HepG2 (cell line): Measurements from ENCODE around the gene CTNNA2. TPM values are rescaled to one million over a fixed set of nuclear protein-coding genes. Genes with fewer than 3 reads are reported as not detected.

Source experiments
- ATAC-seq: fragments of 200-7000 bp; cut with Tn5 transposase; 3 replicates; pipeline ENCODE4 v1.9.1; 2020; ENCODE audit warnings: mild to moderate bottlenecking, moderate library complexity
- BruUV-seq: library from RNA; stranded (reverse); fragments of 400-500 nt; replicated peaks from 2 replicates; lab custom pipeline; 2021; lab: Mats Ljungman, UMichigan
- CTCF ChIA-PET: fragments of 300-600 bp; formaldehyde crosslinking; extraction: SDS; loops from one replicate; lab custom pipeline; 2021; ENCODE audit warnings: low total read pairs, inconsistent platforms, low intra/inter-chr PET ratio; lab: Yijun Ruan, JAX
- POLR2A ChIA-PET: fragments of 350-600 bp; sonication (Branson Sonifier 250); formaldehyde crosslinking; loops from one replicate; lab custom pipeline; 2020; ENCODE audit warnings: antibody characterized with exemption, inconsistent platforms; lab: Yijun Ruan, JAX
- DNase-seq: peaks from one replicate; pipeline ENCODE4 v3.0.0-alpha.2; 2015; ENCODE audit warnings: low spot score
- FAIRE-seq: peaks from 3 replicates; lab custom pipeline; 2011; peaks lifted over from hg19 to GRCh38; lab: Jason Lieb, UNC
- H2AFZ ChIP-seq: one replicate; pipeline ENCODE4 v1.6.1; 2011; ENCODE audit warnings: low read length, inconsistent platforms
- H3K27ac ChIP-seq: fragments of 300-600 bp; 3 replicates; pipeline ENCODE4 v1.8.0; 2011; ENCODE audit warnings: mixed run types, mild to moderate bottlenecking, mixed read lengths, low read length, inconsistent platforms; ENCODE audit not compliant: insufficient read depth; ENCODE audit errors: extremely low read length
- H3K27me3 ChIP-seq, 2 experiments: fragments of 200-600 bp in 1 of 2; 2 replicates in 1 of 2; 3 replicates in 1 of 2; pipeline versions ENCODE4 v1.6.0 to v1.8.0; 2011; ENCODE audit warnings: low read length in 2 of 2, mild to moderate bottlenecking in 2 of 2, moderate library complexity in 2 of 2, inconsistent platforms in 1 of 2; ENCODE audit not compliant: insufficient read depth in 2 of 2, control insufficient read depth in 1 of 2
- H3K36me3 ChIP-seq, 2 experiments: fragments of 200-600 bp in 1 of 2; replicated peaks in 1 of 2; 2 replicates in 1 of 2; 3 replicates in 1 of 2; pipeline versions ENCODE4 v1.5.1 to v1.8.0; 2011; ENCODE audit warnings: low read length in 2 of 2, inconsistent platforms in 1 of 2; ENCODE audit not compliant: insufficient read depth in 2 of 2, control insufficient read depth in 1 of 2
- H3K4me1 ChIP-seq: 2 replicates; pipeline ENCODE4 v1.5.1; 2012; ENCODE audit warnings: low read length, inconsistent platforms; ENCODE audit not compliant: insufficient read depth
- H3K4me2 ChIP-seq: 2 replicates; pipeline ENCODE4 v1.6.0; 2011; ENCODE audit warnings: low read depth, low read length, inconsistent platforms
- H3K4me3 ChIP-seq, 3 experiments: fragments of 200-600 bp in 1 of 3; sonication (generic), shearing (Covaris generic) in 1 of 3; replicated peaks in 1 of 3; 2 replicates each; pipeline ENCODE4 v1.5.1; 2011 to 2016; ENCODE audit warnings: low read length in 3 of 3, inconsistent platforms in 2 of 3, low read depth in 2 of 3, mild to moderate bottlenecking in 2 of 3, control low read depth in 1 of 3, mixed read lengths in 1 of 3; ENCODE audit not compliant: insufficient read depth in 1 of 3
- H3K79me2 ChIP-seq: one replicate; pipeline ENCODE4 v1.6.1; 2011; ENCODE audit warnings: low read length, inconsistent platforms; ENCODE audit not compliant: insufficient read depth
- H3K9ac ChIP-seq: 2 replicates; pipeline ENCODE4 v1.6.0; 2011; ENCODE audit warnings: mild to moderate bottlenecking, low read depth, low read length, inconsistent platforms; ENCODE audit not compliant: insufficient read depth
- H3K9me3 ChIP-seq: 2 replicates; pipeline ENCODE4 v1.5.1; 2012; ENCODE audit warnings: mild to moderate bottlenecking, low read length
- H4K20me1 ChIP-seq: 2 replicates; pipeline ENCODE4 v1.6.0; 2011; ENCODE audit warnings: inconsistent platforms, mild to moderate bottlenecking, low read length, moderate library complexity; ENCODE audit not compliant: insufficient read depth
- IRF9 ChIP-seq: sonication (generic); formaldehyde crosslinking; IDR thresholded peaks from 2 replicates; pipeline ENCODE4 v1.8.0; 2022; ENCODE audit warnings: missing genetic modification reagents, mild to moderate bottlenecking, borderline replicate concordance
- KDM4B ChIP-seq: sonication (generic); formaldehyde crosslinking; IDR thresholded peaks from 2 replicates; pipeline ENCODE4 v1.4.0; 2020; ENCODE audit warnings: missing genetic modification reagents
- MEIS1 ChIP-seq: sonication (generic); formaldehyde crosslinking; IDR thresholded peaks from 2 replicates; pipeline ENCODE4 v1.9.0; 2021; ENCODE audit warnings: mild to moderate bottlenecking, missing genetic modification reagents, moderate library complexity, borderline replicate concordance
- MIER2 ChIP-seq: IDR thresholded peaks from 2 replicates; pipeline ENCODE4 v1.6.1; 2016; ENCODE audit warnings: missing biosample characterization, missing genetic modification reagents
- TCF7L2 ChIP-seq: IDR thresholded peaks from 2 replicates; pipeline ENCODE4 v1.6.1; 2011; ENCODE audit warnings: mild to moderate bottlenecking, low read depth, low read length, moderate library complexity
- ZMYM4 ChIP-seq: sonication (generic); formaldehyde crosslinking; IDR thresholded peaks from 2 replicates; pipeline ENCODE4 v1.8.1; 2023; ENCODE audit warnings: mild to moderate bottlenecking, missing genetic modification reagents
- ZNF121 ChIP-seq: sonication (generic); formaldehyde crosslinking; IDR thresholded peaks from 2 replicates; pipeline ENCODE4 v1.5.0; 2020; ENCODE audit warnings: mild to moderate bottlenecking, missing genetic modification reagents
- ZNF138 ChIP-seq: sonication (generic); formaldehyde crosslinking; IDR thresholded peaks from 2 replicates; pipeline ENCODE4 v1.5.0; 2020; ENCODE audit warnings: mild to moderate bottlenecking, low read depth, missing genetic modification reagents
- ZNF354B ChIP-seq: sonication (generic); formaldehyde crosslinking; IDR thresholded peaks from 2 replicates; pipeline ENCODE4 v1.8.0; 2022; ENCODE audit warnings: mild to moderate bottlenecking, missing genetic modification reagents
- ZNF710 ChIP-seq: sonication (generic); formaldehyde crosslinking; IDR thresholded peaks from 2 replicates; pipeline ENCODE4 v1.5.0; 2020; ENCODE audit warnings: mild to moderate bottlenecking, missing genetic modification reagents, borderline replicate concordance
- ZNF780A ChIP-seq: sonication (generic); formaldehyde crosslinking; IDR thresholded peaks from 2 replicates; pipeline ENCODE4 v1.8.0; 2022; ENCODE audit warnings: mild to moderate bottlenecking, missing genetic modification reagents, moderate library complexity
- WGBS: methylation state at CpG from one replicate; pipeline ENCODE4 v1.1.6; 2017; ENCODE audit warnings: low lambda C conversion rate; 5-methylcytosine and 5-hydroxymethylcytosine counted together
- in situ Hi-C: cut with HindIII; loops from 2 replicates; pipeline ENCODE4 v1.10.0; 2017; ENCODE audit warnings: low pct_unique_long_range_greater_than_20kb; ENCODE audit not compliant: extremely low pct_ligation_motif_present
- intact Hi-C: fragments of 100-400 bp; cut with micrococcal nuclease; formaldehyde crosslinking; loops from one replicate; pipeline ENCODE4 v1.10.0; 2022; ENCODE audit not compliant: unreplicated experiment
- polyA plus RNA-seq, 8 experiments: library from polyadenylated mRNA; depleted of rRNA in 3 of 8; stranded (reverse) in 7 of 8; unstranded in 1 of 8; fragments of >200 nt; fragmentation: Illumina TruSeq in 4 of 8; extraction: Trizol in 4 of 8; gene quantifications; 2 replicates each; pipeline versions ENCODE4 v1.2.1 to v1.2.3, GENCODE V29; 2011 to 2016; ENCODE audit warnings: low read depth in 4 of 8, missing spikeins in 1 of 8, mixed read lengths in 1 of 8; ENCODE audit not compliant: insufficient read depth in 1 of 8
- total RNA-seq, 5 experiments: library from RNA; depleted of rRNA; stranded (reverse); fragments of >200 nt; fragmentation: Illumina TruSeq; extraction: Trizol; gene quantifications; 2 replicates each; pipeline ENCODE4 v1.2.3, GENCODE V29; 2016; ENCODE audit warnings: low read depth in 1 of 5

Gene CTNNA2
- total and polyA plus RNA-seq, 2 of the 13 experiments (the other 11 are each of a cell fraction or from before 2014, with no cell fraction given), result not detected

- WGBS, result 4% methylated on average over 6 of the region's 6 CpGs
- in situ Hi-C loops, result no loop called here
- Histone ChIP-seq H3K9ac (no peak overlapping the region), H3K4me2 (no peak overlapping the region), H4K20me1 (no peaks in the 10 kb centered on the region), H3K79me2 (no peaks in the 10 kb centered on the region), H3K27me3 (no peaks in the 10 kb centered on the region), H3K36me3 (no peaks in the 10 kb centered on the region), H3K9me3 (no peaks in the 10 kb centered on the region), H2AFZ (no peak overlapping the region), H3K4me1 (no peaks in the 10 kb centered on the region), H3K27ac (no peak overlapping the region), H3K4me3 (no peak overlapping the region)
- DNase-seq (no peak), FAIRE-seq (no peak), ATAC-seq (no peak)
- TF ChIP-seq MIER2 (CRISPR knock-in tag) (no peak), KDM4B (CRISPR knock-in tag) (no peak), TCF7L2 (no peak), ZNF780A (no peak), ZNF121 (CRISPR knock-in tag) (no peak), MEIS1 (CRISPR knock-in tag) (no peak), ZNF354B (no peak), ZNF710 (CRISPR knock-in tag) (no peak), ZNF138 (CRISPR knock-in tag) (no peak), IRF9 (no peak), ZMYM4 (no peak)
- CTCF ChIA-PET, result no interaction called here
- intact Hi-C loops, result no loop called here
- POLR2A ChIA-PET, result no interaction called here
- BruUV-seq, result no TSS peak
These were observed 228.1 kb downstream of the CTNNA2 start for GRCh38 chr2:79740879-79741443.
